Measurements from ENCODE around the gene WWP2. TPM values are rescaled to one million over a fixed set of nuclear protein-coding genes. Genes with fewer than 3 reads are reported as not detected.

WWP2 gene
- total and polyA plus RNA-seq, 11 donors: 8.4 to 33.2 (median 23.5) TPM

DNA sequence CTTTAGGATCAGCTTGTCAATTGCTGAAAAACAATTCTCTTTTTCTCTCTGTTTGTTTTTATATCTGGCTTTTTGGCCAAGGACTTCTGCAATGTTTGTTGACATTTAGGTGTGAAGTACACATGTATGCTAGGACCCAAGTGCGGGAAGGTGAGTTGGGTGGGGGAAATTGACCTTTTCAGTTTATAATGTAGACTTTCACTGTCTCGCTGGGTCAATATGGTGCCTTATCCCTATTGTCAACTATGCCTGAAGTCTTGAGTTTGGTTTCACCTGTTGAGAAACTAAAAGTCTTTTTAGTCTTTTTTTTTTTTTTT is 9.5 kb downstream of the WWP2 start:
- Histone ChIP-seq H3K27me3 (no peaks in the 10 kb centered on the region), H3K4me3 (no peak overlapping the region), H3K36me3 (peaks cover 0 to 7% (median 0%) of the 10 kb centered on the region in 9 donors), H3K9me3 (peaks cover 0 to 14% (median 3%) of the 10 kb centered on the region in 12 donors), H3K27ac (no peak overlapping the region), H3K4me1 (peaks cover 0 to 20% (median 3%) of the 10 kb centered on the region in 12 donors)
- ATAC-seq (no peak), DNase-seq (no peak)
- intact Hi-C loops (cut with DNase I): no loop called here
- WGBS, 4 donors: 92 to 98% (median 97%) methylated on average over 2 of the region's 2 CpGs
- no peak for TF ChIP-seq POLR2A (IDR thresholded peaks at IDR 0.05)
- TF ChIP-seq, protein P1, sequence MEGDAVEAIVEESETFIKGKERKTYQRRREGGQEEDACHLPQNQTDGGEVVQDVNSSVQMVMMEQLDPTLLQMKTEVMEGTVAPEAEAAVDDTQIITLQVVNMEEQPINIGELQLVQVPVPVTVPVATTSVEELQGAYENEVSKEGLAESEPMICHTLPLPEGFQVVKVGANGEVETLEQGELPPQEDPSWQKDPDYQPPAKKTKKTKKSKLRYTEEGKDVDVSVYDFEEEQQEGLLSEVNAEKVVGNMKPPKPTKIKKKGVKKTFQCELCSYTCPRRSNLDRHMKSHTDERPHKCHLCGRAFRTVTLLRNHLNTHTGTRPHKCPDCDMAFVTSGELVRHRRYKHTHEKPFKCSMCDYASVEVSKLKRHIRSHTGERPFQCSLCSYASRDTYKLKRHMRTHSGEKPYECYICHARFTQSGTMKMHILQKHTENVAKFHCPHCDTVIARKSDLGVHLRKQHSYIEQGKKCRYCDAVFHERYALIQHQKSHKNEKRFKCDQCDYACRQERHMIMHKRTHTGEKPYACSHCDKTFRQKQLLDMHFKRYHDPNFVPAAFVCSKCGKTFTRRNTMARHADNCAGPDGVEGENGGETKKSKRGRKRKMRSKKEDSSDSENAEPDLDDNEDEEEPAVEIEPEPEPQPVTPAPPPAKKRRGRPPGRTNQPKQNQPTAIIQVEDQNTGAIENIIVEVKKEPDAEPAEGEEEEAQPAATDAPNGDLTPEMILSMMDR (IDR thresholded peaks at IDR 0.05): no peak

- Histone ChIP-seq H3K27ac (peak overlapping the region in 1 of 12 donors; percentile 0), H3K27me3 (no peaks in the 10 kb centered on the region), H3K4me3 (no peak overlapping the region), H3K36me3 (peaks cover 0 to 14% (median 0%) of the 10 kb centered on the region in 9 donors), H3K4me1 (peaks cover 0 to 18% (median 3%) of the 10 kb centered on the region in 12 donors), H3K9me3 (peaks cover 0 to 14% (median 3%) of the 10 kb centered on the region in 12 donors)
- no peak for TF ChIP-seq POLR2A (IDR thresholded peaks at IDR 0.05)
- TF ChIP-seq, protein P1 (IDR thresholded peaks at IDR 0.05): no peak
- intact Hi-C loops (cut with DNase I): no loop called here
- 73 to 80% (median 77%) methylated on average over 6 of the region's 6 CpGs for WGBS, 4 donors
- no peak for ATAC-seq
- no peak for DNase-seq
These were observed 11.3 kb downstream of the WWP2 start for GRCh38 chr16:69773260-69773947.

DNA sequence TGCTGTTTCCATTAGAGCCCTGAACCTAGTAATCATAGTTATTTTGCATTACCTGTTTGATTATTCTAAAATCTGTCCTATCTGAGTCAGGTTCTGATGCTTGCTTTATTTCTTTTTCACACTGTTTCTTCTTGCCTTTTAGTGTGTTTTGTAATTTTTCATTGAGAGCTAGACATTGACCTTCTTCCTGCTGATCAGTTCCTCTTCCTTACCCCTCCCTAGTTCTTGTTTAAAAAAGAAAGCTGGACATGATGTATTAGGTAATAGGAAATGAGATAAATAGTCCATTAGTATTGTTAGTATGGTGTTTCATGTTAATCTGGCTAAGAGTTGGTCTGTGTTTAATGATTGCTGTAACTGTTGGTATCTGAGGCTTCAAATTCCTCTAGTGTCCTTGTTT is 13.4 kb downstream of the WWP2 start:
- no peak for ATAC-seq
- H3K4me1 ChIP-seq: peaks cover 0 to 15% (median 3%) of the 10 kb centered on the region in 12 donors
- H3K27me3 ChIP-seq: no peaks in the 10 kb centered on the region
- no peak overlapping the region for H3K4me3 ChIP-seq
- DNase-seq: no peak
- no peak overlapping the region for H3K27ac ChIP-seq
- no peak for TF ChIP-seq POLR2A (IDR thresholded peaks at IDR 0.05)
- TF ChIP-seq, protein P1 (IDR thresholded peaks at IDR 0.05): no peak
- H3K9me3 ChIP-seq: peaks cover 0 to 14% (median 3%) of the 10 kb centered on the region in 12 donors
- peaks cover 0 to 14% (median 0%) of the 10 kb centered on the region in 9 donors for H3K36me3 ChIP-seq
- intact Hi-C loops (cut with DNase I): no loop called here

GRCh38 chr16:69779724-69780123 is 17.6 kb downstream of the WWP2 start:
- no peak for ATAC-seq
- intact Hi-C loops (cut with DNase I): no loop called here
- TF ChIP-seq POLR2A (IDR thresholded peaks at IDR 0.05): no peak
- TF ChIP-seq, protein P1 (IDR thresholded peaks at IDR 0.05): no peak
- Histone ChIP-seq H3K36me3 (peaks cover 0 to 30% (median 9%) of the 10 kb centered on the region in 9 donors), H3K4me1 (no peaks in the 10 kb centered on the region), H3K4me3 (no peak overlapping the region), H3K27me3 (no peaks in the 10 kb centered on the region), H3K27ac (no peak overlapping the region), H3K9me3 (peaks cover 0 to 14% (median 3%) of the 10 kb centered on the region in 12 donors)
- WGBS, 4 donors: 88 to 98% (median 93%) methylated on average over 2 of the region's 2 CpGs
- DNase-seq: no peak
